Vagina (tissue), 2 donors: ENCODE measurements around the gene PLEKHG4B.

Experiments used
- CTCF ChIP-seq, 3 experiments: fragments of 450-650 bp in 2 of 3; fragments of 200-600 bp in 1 of 3; sonication (generic) in 1 of 3; IDR thresholded peaks; one replicate each; pipeline ENCODE4 v1.5.1; 2017 to 2019; ENCODE audit warnings: antibody characterized with exemption in 3 of 3, mild to moderate bottlenecking in 2 of 3, moderate library complexity in 2 of 3
- POLR2A ChIP-seq, 2 donors: fragments of 450-650 bp; IDR thresholded peaks; one replicate each; pipeline ENCODE4 v1.6.1; 2017; ENCODE audit warnings: antibody characterized with exemption in 2 of 2, mild to moderate bottlenecking in 2 of 2, moderate library complexity in 2 of 2
- POLR2AphosphoS5 ChIP-seq, 2 donors: sonication (generic); formaldehyde crosslinking; IDR thresholded peaks; one replicate each; pipeline ENCODE4 v1.9.0; 2017; ENCODE audit warnings: antibody characterized with exemption in 2 of 2, mild to moderate bottlenecking in 2 of 2, low read depth in 1 of 2; ENCODE audit not compliant: insufficient read depth in 1 of 2

DNA sequence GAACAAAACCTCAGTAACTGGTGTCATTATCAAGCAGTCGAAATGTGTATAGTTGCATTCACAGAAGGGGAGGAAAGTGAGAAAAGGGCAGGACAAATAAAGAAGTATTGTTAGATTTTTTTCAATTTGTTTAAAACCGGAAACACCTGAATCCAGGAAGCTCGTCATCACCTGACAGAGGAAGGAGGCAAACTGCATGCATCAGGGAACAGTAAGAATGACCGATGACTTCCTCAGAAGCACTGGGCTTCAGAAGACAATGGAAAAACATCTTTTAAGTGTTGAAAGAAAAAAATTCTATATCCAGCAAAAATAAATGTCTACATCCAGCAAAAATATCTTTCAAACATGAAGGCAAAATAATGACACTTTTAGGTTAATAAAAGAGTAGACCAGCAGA lies 29.5 kb downstream of the PLEKHG4B start:
- TF ChIP-seq CTCF (IDR thresholded peaks at IDR 0.05): no peak
- no peak for TF ChIP-seq POLR2AphosphoS5 (IDR thresholded peaks at IDR 0.05; ENCODE audit: insufficient read depth in 1 of 2, low read depth in 1 of 2)
- TF ChIP-seq POLR2A (IDR thresholded peaks at IDR 0.05): no peak
